Osteocyte (in vitro differentiated cells): Measurements from ENCODE around the gene SLC6A4. TPM values are rescaled to one million over a fixed set of nuclear protein-coding genes. Genes with fewer than 3 reads are reported as not detected.

ENCODE experiments used
- DNase-seq: peaks from one replicate; pipeline ENCODE4 v3.0.0; 2021; ENCODE audit warnings: mixed read lengths; ENCODE audit not compliant: unreplicated experiment; ENCODE audit errors: extremely low spot score
- H3K27ac Mint-ChIP-seq: one replicate; pipeline ENCODE4 v1.8.0; 2021; ENCODE audit warnings: mild to moderate bottlenecking, mixed read lengths; ENCODE audit not compliant: unreplicated experiment
- H3K27me3 Mint-ChIP-seq: one replicate; pipeline ENCODE4 v1.8.0; 2021; ENCODE audit warnings: mixed read lengths; ENCODE audit not compliant: unreplicated experiment
- H3K36me3 Mint-ChIP-seq: one replicate; pipeline ENCODE4 v1.8.0; 2021; ENCODE audit warnings: mixed read lengths; ENCODE audit not compliant: unreplicated experiment
- H3K4me1 Mint-ChIP-seq: one replicate; pipeline ENCODE4 v1.8.0; 2021; ENCODE audit warnings: mixed read lengths; ENCODE audit not compliant: unreplicated experiment
- H3K4me3 Mint-ChIP-seq: one replicate; pipeline ENCODE4 v1.8.0; 2021; ENCODE audit warnings: mild to moderate bottlenecking, moderate library complexity, mixed read lengths; ENCODE audit not compliant: unreplicated experiment
- H3K9me3 Mint-ChIP-seq: one replicate; pipeline ENCODE4 v1.8.0; 2021; ENCODE audit warnings: mixed read lengths; ENCODE audit not compliant: unreplicated experiment
- total RNA-seq: library from RNA; stranded (reverse); gene quantifications from 2 replicates; pipeline ENCODE4 v1.2.1, GENCODE V29; 2021
- TF ChIP-seq, protein P1 (sequence below): fragments of 200-600 bp; sonication (generic); IDR thresholded peaks from 2 replicates; pipeline ENCODE4 v1.5.0; 2021; ENCODE audit warnings: antibody characterized with exemption, mild to moderate bottlenecking, moderate library complexity

SLC6A4 gene
- total RNA-seq, 1 donor from 2014 or later, result 0.16 TPM

DNA sequence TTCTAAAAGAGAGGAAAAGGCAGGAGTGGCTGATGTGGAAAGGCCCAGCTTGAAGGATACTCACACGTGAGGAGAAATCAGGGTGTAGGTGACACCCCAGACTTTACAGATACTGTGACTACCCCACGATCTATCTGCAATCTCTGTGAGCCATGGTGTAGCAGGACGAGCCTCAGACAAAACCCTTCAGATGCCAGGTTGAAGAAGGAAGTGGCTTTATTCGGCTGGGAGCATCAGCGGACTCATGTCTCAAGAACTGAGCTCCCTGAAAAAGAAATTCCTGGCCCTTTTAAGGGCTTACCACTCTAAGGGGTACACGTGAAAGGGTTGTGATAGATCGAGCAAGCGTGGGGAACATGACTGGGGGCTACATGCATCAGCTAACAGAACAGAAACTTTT, 4.7 kb upstream of the SLC6A4 start:
- Mint-ChIP-seq H3K4me1 (peaks cover 13% of the 10 kb centered on the region), H3K9me3 (no peaks in the 10 kb centered on the region), H3K36me3 (no peaks in the 10 kb centered on the region), H3K4me3 (no peak overlapping the region), H3K27ac (no peak overlapping the region), H3K27me3 (peaks cover 12% of the 10 kb centered on the region)
- TF ChIP-seq, protein P1, sequence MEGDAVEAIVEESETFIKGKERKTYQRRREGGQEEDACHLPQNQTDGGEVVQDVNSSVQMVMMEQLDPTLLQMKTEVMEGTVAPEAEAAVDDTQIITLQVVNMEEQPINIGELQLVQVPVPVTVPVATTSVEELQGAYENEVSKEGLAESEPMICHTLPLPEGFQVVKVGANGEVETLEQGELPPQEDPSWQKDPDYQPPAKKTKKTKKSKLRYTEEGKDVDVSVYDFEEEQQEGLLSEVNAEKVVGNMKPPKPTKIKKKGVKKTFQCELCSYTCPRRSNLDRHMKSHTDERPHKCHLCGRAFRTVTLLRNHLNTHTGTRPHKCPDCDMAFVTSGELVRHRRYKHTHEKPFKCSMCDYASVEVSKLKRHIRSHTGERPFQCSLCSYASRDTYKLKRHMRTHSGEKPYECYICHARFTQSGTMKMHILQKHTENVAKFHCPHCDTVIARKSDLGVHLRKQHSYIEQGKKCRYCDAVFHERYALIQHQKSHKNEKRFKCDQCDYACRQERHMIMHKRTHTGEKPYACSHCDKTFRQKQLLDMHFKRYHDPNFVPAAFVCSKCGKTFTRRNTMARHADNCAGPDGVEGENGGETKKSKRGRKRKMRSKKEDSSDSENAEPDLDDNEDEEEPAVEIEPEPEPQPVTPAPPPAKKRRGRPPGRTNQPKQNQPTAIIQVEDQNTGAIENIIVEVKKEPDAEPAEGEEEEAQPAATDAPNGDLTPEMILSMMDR, result no peak
- no peak for DNase-seq

DNA sequence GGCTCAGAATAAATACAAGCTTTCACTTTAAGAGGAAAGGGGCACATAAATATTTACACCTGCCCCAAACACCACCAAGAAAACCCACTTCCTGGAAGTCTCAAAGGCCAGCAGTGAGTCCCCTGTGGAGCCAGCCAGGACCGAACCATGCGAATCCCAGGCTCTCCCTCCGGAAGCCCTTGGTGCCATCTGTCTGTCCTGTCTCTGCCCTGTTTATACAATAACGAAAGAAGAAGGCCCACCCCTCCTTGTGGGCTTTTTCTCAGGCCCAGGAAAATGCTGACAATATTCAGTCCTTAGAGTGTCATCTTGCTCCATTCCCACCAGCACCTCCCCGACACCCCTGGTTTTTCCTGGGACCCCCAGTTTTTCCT, 3.6 kb upstream of the SLC6A4 start:
- Mint-ChIP-seq H3K9me3 (no peaks in the 10 kb centered on the region), H3K4me1 (peaks cover 14% of the 10 kb centered on the region), H3K36me3 (no peaks in the 10 kb centered on the region), H3K27me3 (peaks cover 23% of the 10 kb centered on the region), H3K4me3 (no peak overlapping the region), H3K27ac (no peak overlapping the region)
- no peak for DNase-seq
- TF ChIP-seq, protein P1, result no peak

DNA sequence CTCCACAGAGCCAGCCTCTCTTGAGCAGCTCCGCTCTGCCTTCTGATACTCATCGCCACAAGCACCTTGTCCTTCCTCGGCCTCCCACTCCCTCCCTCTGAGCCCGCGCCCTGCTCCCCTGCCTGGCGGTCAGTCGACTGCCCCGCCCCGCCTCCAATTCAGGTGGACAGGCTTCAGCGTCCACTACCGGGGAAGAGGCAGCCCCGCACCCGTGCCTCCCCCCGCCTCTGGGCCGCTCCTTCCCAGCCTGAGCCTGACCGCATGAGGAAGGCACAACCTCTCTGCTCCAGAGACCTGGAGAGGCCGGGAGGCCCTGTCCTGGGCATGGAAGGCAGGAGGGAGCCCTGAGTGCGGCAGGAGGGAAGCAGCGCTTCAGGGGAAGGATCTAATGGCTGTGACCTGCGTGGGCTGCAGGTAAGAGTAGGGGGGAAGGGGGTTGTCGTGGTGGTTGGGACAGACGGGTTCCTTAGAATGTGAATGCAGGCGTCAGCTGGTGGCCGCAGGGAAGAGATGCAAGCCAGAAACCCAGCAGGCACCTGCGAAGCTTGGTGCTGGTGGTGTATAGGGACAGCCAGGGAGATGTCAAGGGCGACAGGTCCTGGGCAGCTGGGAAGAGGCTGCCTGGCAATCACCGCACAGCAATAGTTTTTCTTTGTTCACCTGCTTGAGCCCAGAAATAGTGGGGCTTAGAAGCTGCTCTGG, 3.0 kb upstream of the SLC6A4 start:
- DNase-seq, result no peak
- no peaks in the 10 kb centered on the region for H3K36me3 Mint-ChIP-seq
- TF ChIP-seq, protein P1, result no peak
- peaks cover 14% of the 10 kb centered on the region for H3K4me1 Mint-ChIP-seq
- peaks cover 29% of the 10 kb centered on the region for H3K27me3 Mint-ChIP-seq
- no peak overlapping the region for H3K27ac Mint-ChIP-seq
- no peak overlapping the region for H3K4me3 Mint-ChIP-seq
- no peaks in the 10 kb centered on the region for H3K9me3 Mint-ChIP-seq

DNA sequence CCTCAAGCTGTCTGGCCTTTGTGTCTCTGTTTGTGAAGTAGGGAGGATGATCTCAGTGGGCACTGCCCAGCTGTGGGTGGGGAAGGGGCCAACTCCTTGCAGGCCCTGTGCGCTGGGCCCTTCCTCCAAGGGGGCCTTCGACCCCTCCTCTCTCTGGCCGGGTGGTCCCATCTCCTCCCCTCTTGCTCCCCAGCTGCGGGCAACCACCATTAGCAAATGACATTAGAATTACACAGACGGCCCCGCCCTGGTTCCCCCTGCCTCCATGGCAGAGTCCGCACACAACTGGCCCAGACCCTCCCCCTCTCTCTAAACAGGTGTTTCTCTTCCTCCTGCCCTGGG, 2.5 kb upstream of the SLC6A4 start:
- no peaks in the 10 kb centered on the region for H3K9me3 Mint-ChIP-seq
- peaks cover 14% of the 10 kb centered on the region for H3K4me1 Mint-ChIP-seq
- H3K36me3 Mint-ChIP-seq, result no peaks in the 10 kb centered on the region
- DNase-seq, result no peak
- peaks cover 35% of the 10 kb centered on the region for H3K27me3 Mint-ChIP-seq
- TF ChIP-seq, protein P1, result no peak
- H3K4me3 Mint-ChIP-seq, result no peak overlapping the region
- no peak overlapping the region for H3K27ac Mint-ChIP-seq

DNA sequence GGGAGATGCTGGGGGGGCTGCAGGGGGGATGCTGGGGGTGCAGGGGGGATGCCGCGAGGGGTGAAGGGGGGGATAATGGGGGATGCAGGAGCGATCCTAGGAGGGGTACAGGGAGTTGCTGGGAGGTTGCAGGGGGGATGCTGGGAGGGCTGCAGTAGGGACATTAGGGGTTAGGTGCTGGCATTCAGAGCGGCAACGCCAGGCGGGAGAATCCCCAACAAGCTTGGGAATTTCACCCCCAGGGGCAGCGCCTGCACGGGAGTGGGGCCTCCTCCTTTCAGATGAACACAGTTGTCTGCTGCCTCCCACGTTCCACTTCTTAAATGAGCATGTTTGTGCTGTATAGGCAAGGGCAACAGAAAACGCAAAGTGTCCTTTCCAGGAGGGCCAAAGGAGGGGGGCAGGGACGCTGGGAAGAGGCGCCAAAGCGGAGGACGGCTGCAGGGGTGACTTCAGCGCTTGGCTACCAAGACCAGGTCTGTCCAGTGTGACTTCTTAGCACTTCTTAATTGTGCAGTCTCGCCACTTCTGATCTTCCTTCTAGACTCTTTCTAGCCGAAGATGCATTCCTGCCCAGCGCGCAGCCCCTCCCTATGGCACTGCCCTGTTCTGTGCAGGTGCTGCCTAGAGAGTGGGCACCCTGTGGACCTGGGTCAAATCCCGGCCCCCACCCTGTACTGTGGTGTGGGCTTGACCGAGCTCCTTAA, 2.0 kb upstream of the SLC6A4 start:
- H3K36me3 Mint-ChIP-seq, result no peaks in the 10 kb centered on the region
- peaks cover 14% of the 10 kb centered on the region for H3K4me1 Mint-ChIP-seq
- peaks cover 40% of the 10 kb centered on the region for H3K27me3 Mint-ChIP-seq
- no peak overlapping the region for H3K4me3 Mint-ChIP-seq
- no peak overlapping the region for H3K27ac Mint-ChIP-seq
- no peaks in the 10 kb centered on the region for H3K9me3 Mint-ChIP-seq
- TF ChIP-seq, protein P1, result no peak
- no peak for DNase-seq
